ENCODE data around the gene TPM2. TPM values are rescaled to one million over a fixed set of nuclear protein-coding genes. Genes with fewer than 3 reads are reported as not detected.

Gene TPM2
- total and polyA plus RNA-seq, 10 of the 15 experiments (the other 5 are each of a cell fraction or from before 2014, with no cell fraction given), result 0.11 to 9.3 (median 1.1) TPM

DNA sequence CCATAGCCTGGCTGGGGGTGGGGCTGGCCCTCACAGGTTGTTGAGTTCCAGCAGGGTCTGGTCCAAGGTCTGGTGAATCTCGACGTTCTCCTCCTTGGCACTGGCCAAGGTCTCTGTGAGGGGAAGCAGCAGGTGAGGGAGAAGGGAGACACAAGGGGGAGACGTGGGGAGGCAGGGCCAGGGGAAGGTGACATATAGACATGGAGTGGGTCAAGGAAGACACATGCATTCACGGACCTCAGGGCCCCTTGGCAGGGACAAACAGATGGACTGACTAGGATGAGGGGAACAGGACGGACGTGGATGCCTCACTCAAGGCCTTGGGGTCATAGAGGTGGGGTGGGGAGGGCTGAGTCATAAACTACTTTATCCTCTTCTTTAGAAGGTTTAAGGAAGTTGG is 7.7 kb downstream of the TPM2 start:
- Histone ChIP-seq H3K4me2 (ENCODE audit: control insufficient read depth, insufficient read depth) (no peak overlapping the region), H4K20me1 (ENCODE audit: control insufficient read depth, insufficient read depth) (no peaks in the 10 kb centered on the region), H3K36me3 (ENCODE audit: control insufficient read depth in 2 of 2, insufficient read depth in 2 of 2, low read length in 1 of 2) (no peaks in the 10 kb centered on the region), H3K9ac (ENCODE audit: control insufficient read depth, insufficient read depth, low read length) (no peak overlapping the region), H3K27ac (ENCODE audit: control insufficient read depth, insufficient read depth) (no peak overlapping the region), H3K9me3 (replicated peaks; ENCODE audit: control insufficient read depth, insufficient read depth, low read length) (no peaks in the 10 kb centered on the region), H3K4me3 (no peak overlapping the region), H3K79me2 (ENCODE audit: control insufficient read depth, insufficient read depth, low read length) (no peaks in the 10 kb centered on the region), H3K27me3 (replicated peaks in 1 of 2; ENCODE audit: control insufficient read depth in 2 of 2, insufficient read depth in 2 of 2, low read length in 1 of 2) (no peaks in the 10 kb centered on the region; a peak in 2 of 4 replicates), H2AFZ (ENCODE audit: control insufficient read depth, low read depth, low read length) (no peak overlapping the region), H3K4me1 (ENCODE audit: control insufficient read depth, insufficient read depth, low read length) (peaks cover 8% of the 10 kb centered on the region)
- ChIA-PET CTCF (interaction anchor here (5.0 kb wide), 1 partner anchor 14 kb away, joined by 39 read pairs; no protein-coding TSS in a partner anchor), POLR2A (interaction anchor here (0.6 to 1.5 kb wide), 2 partner anchors 13 to 84 kb away, joined by 3 read pairs; no protein-coding TSS in a partner anchor), RAD21 (ENCODE audit: unreplicated experiment) (no interaction called here), SMC1A (ENCODE audit: uncharacterized antibody, unreplicated experiment) (no interaction called here)
- no peak for DNase-seq (ENCODE audit: low read depth, low spot score)
- WGBS (ENCODE audit: insufficient coverage, insufficient replicate concordance, low lambda C conversion rate, missing lambda C conversion rate), result 35% methylated on average over 6 of the region's 6 CpGs
- BruUV-seq (replicated peaks), result no TSS peak
- no peak for FAIRE-seq
- no peak for ATAC-seq
- TF ChIP-seq POLR2AphosphoS2 (IDR thresholded peaks at IDR 0.05; ENCODE audit: low read depth, low read length) (no peak), EZH2 (IDR thresholded peaks at IDR 0.05; ENCODE audit: borderline replicate concordance, control insufficient read depth, low read depth, low read length) (no peak), RB1 (IDR thresholded peaks at IDR 0.05; ENCODE audit: borderline replicate concordance) (no peak), TCF12 (IDR thresholded peaks at IDR 0.05; ENCODE audit: low read depth, low read length) (no peak), CREM (IDR thresholded peaks at IDR 0.05; ENCODE audit: low read depth) (no peak), SPI1 (IDR thresholded peaks at IDR 0.05; ENCODE audit: borderline replicate concordance, insufficient read depth, low read depth, low read length) (no peak), NKRF (conservative IDR thresholded peaks at IDR 0.05) (no peak), FOXK2 (IDR thresholded peaks at IDR 0.05) (no peak), NFXL1 (IDR thresholded peaks at IDR 0.05; ENCODE audit: borderline replicate concordance) (no peak), GABPA (IDR thresholded peaks at IDR 0.05; ENCODE audit: low read depth) (no peak), NR2C2 (IDR thresholded peaks at IDR 0.05; ENCODE audit: borderline replicate concordance, control insufficient read depth, insufficient read length, low read depth) (no peak), RCOR1 (conservative IDR thresholded peaks at IDR 0.05; ENCODE audit: low read depth, low read length) (no peak), JUND (IDR thresholded peaks at IDR 0.05; ENCODE audit: low read depth, low read length) (no peak), SREBF1 (IDR thresholded peaks at IDR 0.05; ENCODE audit: low read length) (no peak), ZNF384 (IDR thresholded peaks at IDR 0.05; ENCODE audit: borderline replicate concordance, low read depth, low read length) (no peak), TCF3 (IDR thresholded peaks at IDR 0.05; ENCODE audit: borderline replicate concordance, insufficient read depth, low read depth, low read length) (no peak), ZNF592 (IDR thresholded peaks at IDR 0.05) (no peak), TAF1 (IDR thresholded peaks at IDR 0.05; ENCODE audit: borderline replicate concordance, low read depth, low read length) (no peak), CBFB (IDR thresholded peaks at IDR 0.05; ENCODE audit: low read depth) (no peak)
- intact Hi-C loops (cut with micrococcal nuclease; ENCODE audit: unreplicated experiment) (no loop called here), in situ Hi-C loops (cut with MboI) (no loop called here)
